ENCODE measurements around the gene NRAP. TPM values are rescaled to one million over a fixed set of nuclear protein-coding genes. Genes with fewer than 3 reads are reported as not detected.

NRAP gene
- polyA plus RNA-seq, 1 of the 3 experiments (the other 2 are of a cell fraction), result not detected

DNA sequence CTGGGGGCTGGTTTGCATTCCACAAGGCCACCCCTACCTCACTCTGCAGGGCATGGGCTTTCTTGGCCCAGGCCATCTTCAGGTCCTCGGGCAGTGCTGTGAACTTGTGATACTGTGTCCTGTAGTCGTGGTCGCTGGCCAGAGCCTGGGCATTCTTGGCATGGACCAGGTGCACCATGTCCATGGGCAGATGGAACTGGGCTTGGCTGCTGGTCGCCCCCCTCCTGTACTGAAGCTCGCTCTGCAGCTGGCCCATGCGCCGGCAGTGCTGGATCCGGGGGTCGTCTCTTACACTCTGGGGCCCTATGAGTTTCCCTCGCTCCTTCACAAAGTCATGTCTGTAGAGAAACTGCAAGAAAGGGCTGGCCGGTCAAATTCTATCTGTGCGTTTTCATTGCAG, 59.3 kb downstream of the NRAP start:
- Histone ChIP-seq H3K9ac (no peak overlapping the region), H3K27me3 (ENCODE audit: insufficient read depth) (no peaks in the 10 kb centered on the region), H3K36me3 (replicated peaks in 1 of 2; ENCODE audit: control insufficient read depth in 1 of 2, insufficient read depth in 2 of 2, low read length in 1 of 2) (no peaks in the 10 kb centered on the region), H2AFZ (ENCODE audit: low read depth) (no peak overlapping the region), H3K27ac (ENCODE audit: low read depth in 2 of 2, low read length in 1 of 2) (no peak overlapping the region), H3K9me2 (no peaks in the 10 kb centered on the region), H3K9me3 (no peaks in the 10 kb centered on the region), H3K4me2 (no peak overlapping the region), H3K4me3 (ENCODE audit: low read depth in 2 of 2, low read length in 1 of 2) (no peak overlapping the region), H3K79me2 (ENCODE audit: insufficient read depth) (no peaks in the 10 kb centered on the region), H4K20me1 (ENCODE audit: insufficient read depth) (no peaks in the 10 kb centered on the region), H3K4me1 (ENCODE audit: control insufficient read depth in 1 of 2, insufficient read depth in 2 of 2, low read depth in 1 of 2, low read length in 1 of 2) (no peaks in the 10 kb centered on the region), H3F3A (replicated peaks; ENCODE audit: insufficient read depth) (no peaks in the 10 kb centered on the region)
- WGBS (ENCODE audit: low lambda C conversion rate), result 77% methylated on average over 9 of the region's 12 CpGs
- CTCF ChIA-PET, result no interaction called here
- POLR2A ChIA-PET, result no interaction called here
- no peak for DNase-seq
- TF ChIP-seq FOXJ3 (CRISPR knock-in tag; IDR thresholded peaks at IDR 0.05), result no peak
- no peak for TF ChIP-seq SIN3A (IDR thresholded peaks at IDR 0.05; ENCODE audit: borderline replicate concordance, low read depth, low read length)
- TF ChIP-seq SMC3 (IDR thresholded peaks at IDR 0.05; ENCODE audit: low read depth, low read length), result no peak
- no peak for TF ChIP-seq NRF1 (IDR thresholded peaks at IDR 0.05; ENCODE audit: low read depth, low read length)

DNA sequence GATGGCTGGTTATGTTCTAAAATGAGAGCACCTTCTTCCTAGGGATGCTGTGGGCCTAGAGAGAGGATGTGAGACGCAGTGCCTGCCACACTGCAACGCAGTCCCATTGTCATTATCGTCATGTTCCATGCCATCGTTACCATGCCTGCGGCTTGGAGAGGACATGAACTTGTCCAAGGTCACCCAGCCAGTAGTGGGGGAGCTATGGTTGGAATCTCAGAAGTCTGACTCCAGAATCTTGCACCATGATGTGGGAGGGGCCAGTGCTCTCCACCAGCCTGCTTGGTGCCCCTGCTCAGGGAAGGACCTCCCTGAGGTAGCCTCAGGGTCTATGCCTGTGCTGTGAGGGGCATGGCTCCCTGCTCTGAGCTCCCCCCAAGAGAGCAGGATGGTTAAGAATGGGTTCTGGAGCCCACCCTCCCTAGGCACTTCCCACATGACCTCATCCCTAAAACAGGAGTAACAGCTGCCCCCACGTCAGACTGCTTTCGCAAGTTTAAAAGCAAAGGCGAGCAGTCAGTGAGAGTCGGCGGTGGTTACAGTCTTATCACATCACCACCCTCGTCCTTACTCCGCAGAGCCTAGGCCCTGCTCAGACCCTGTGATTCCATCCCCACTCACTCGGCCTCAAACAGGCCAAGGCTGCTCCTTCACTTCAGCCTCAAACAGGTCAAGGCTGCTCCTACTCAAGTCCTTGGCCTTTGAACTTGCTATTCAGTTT, 60.6 kb downstream of the NRAP start:
- no peak for DNase-seq
- Histone ChIP-seq H3K9me2 (no peaks in the 10 kb centered on the region), H3K9me3 (no peaks in the 10 kb centered on the region), H3K27ac (ENCODE audit: low read depth in 2 of 2, low read length in 1 of 2) (no peak overlapping the region), H3K4me3 (ENCODE audit: low read depth in 2 of 2, low read length in 1 of 2) (no peak overlapping the region), H3K27me3 (ENCODE audit: insufficient read depth) (no peaks in the 10 kb centered on the region), H3K36me3 (replicated peaks in 1 of 2; ENCODE audit: control insufficient read depth in 1 of 2, insufficient read depth in 2 of 2, low read length in 1 of 2) (no peaks in the 10 kb centered on the region), H3K9ac (no peak overlapping the region), H3K4me1 (ENCODE audit: control insufficient read depth in 1 of 2, insufficient read depth in 2 of 2, low read depth in 1 of 2, low read length in 1 of 2) (no peaks in the 10 kb centered on the region), H3K79me2 (ENCODE audit: insufficient read depth) (no peaks in the 10 kb centered on the region), H3K4me2 (no peak overlapping the region), H2AFZ (ENCODE audit: low read depth) (no peak overlapping the region), H4K20me1 (ENCODE audit: insufficient read depth) (no peaks in the 10 kb centered on the region), H3F3A (replicated peaks; ENCODE audit: insufficient read depth) (no peaks in the 10 kb centered on the region)
- ChIA-PET CTCF (interaction anchor here (0.6 kb wide), 1 partner anchor 13 kb away, joined by 3 read pairs; no protein-coding TSS in a partner anchor), POLR2A (no interaction called here)
- TF ChIP-seq CHD2 (IDR thresholded peaks at IDR 0.05; ENCODE audit: low read length, partially characterized antibody), result no peak
- no peak for TF ChIP-seq FOXM1 (IDR thresholded peaks at IDR 0.05; ENCODE audit: low read depth)
- TF ChIP-seq GATA2 (CRISPR knock-in tag; IDR thresholded peaks at IDR 0.05), result no peak
- no peak for TF ChIP-seq FOSL2 (IDR thresholded peaks at IDR 0.05; ENCODE audit: borderline replicate concordance, low read depth)
- no peak for TF ChIP-seq JUND (IDR thresholded peaks at IDR 0.05)
- no peak for TF ChIP-seq EP300 (IDR thresholded peaks at IDR 0.05; ENCODE audit: borderline replicate concordance in 1 of 2, low read depth in 1 of 2, low read length in 1 of 2)
- no peak for TF ChIP-seq MXI1 (IDR thresholded peaks at IDR 0.05; ENCODE audit: low read depth, low read length)
- TF ChIP-seq TAF1 (IDR thresholded peaks at IDR 0.05; ENCODE audit: borderline replicate concordance, low read depth, low read length), result no peak
- TF ChIP-seq, protein P1, sequence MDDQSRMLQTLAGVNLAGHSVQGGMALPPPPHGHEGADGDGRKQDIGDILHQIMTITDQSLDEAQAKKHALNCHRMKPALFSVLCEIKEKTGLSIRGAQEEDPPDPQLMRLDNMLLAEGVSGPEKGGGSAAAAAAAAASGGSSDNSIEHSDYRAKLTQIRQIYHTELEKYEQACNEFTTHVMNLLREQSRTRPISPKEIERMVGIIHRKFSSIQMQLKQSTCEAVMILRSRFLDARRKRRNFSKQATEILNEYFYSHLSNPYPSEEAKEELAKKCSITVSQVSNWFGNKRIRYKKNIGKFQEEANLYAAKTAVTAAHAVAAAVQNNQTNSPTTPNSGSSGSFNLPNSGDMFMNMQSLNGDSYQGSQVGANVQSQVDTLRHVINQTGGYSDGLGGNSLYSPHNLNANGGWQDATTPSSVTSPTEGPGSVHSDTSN (IDR thresholded peaks at IDR 0.05), result no peak
- no peak for TF ChIP-seq RFX5 (IDR thresholded peaks at IDR 0.05; ENCODE audit: low read length)
- no peak for TF ChIP-seq RXRA (IDR thresholded peaks at IDR 0.05; ENCODE audit: borderline replicate concordance, low read depth)
- TF ChIP-seq, protein P2, sequence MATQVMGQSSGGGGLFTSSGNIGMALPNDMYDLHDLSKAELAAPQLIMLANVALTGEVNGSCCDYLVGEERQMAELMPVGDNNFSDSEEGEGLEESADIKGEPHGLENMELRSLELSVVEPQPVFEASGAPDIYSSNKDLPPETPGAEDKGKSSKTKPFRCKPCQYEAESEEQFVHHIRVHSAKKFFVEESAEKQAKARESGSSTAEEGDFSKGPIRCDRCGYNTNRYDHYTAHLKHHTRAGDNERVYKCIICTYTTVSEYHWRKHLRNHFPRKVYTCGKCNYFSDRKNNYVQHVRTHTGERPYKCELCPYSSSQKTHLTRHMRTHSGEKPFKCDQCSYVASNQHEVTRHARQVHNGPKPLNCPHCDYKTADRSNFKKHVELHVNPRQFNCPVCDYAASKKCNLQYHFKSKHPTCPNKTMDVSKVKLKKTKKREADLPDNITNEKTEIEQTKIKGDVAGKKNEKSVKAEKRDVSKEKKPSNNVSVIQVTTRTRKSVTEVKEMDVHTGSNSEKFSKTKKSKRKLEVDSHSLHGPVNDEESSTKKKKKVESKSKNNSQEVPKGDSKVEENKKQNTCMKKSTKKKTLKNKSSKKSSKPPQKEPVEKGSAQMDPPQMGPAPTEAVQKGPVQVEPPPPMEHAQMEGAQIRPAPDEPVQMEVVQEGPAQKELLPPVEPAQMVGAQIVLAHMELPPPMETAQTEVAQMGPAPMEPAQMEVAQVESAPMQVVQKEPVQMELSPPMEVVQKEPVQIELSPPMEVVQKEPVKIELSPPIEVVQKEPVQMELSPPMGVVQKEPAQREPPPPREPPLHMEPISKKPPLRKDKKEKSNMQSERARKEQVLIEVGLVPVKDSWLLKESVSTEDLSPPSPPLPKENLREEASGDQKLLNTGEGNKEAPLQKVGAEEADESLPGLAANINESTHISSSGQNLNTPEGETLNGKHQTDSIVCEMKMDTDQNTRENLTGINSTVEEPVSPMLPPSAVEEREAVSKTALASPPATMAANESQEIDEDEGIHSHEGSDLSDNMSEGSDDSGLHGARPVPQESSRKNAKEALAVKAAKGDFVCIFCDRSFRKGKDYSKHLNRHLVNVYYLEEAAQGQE (IDR thresholded peaks at IDR 0.05; ENCODE audit: low read depth, low read length), result no peak
- TF ChIP-seq RAD21 (IDR thresholded peaks at IDR 0.05; ENCODE audit: low read length), result no peak
- no peak for TF ChIP-seq FOXJ3 (CRISPR knock-in tag; IDR thresholded peaks at IDR 0.05)
- TF ChIP-seq, protein P3, sequence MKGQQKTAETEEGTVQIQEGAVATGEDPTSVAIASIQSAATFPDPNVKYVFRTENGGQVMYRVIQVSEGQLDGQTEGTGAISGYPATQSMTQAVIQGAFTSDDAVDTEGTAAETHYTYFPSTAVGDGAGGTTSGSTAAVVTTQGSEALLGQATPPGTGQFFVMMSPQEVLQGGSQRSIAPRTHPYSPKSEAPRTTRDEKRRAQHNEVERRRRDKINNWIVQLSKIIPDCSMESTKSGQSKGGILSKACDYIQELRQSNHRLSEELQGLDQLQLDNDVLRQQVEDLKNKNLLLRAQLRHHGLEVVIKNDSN (IDR thresholded peaks at IDR 0.05; ENCODE audit: borderline replicate concordance, low read depth), result no peak
- no peak for TF ChIP-seq ELF1 (IDR thresholded peaks at IDR 0.05)
- TF ChIP-seq, protein P4, sequence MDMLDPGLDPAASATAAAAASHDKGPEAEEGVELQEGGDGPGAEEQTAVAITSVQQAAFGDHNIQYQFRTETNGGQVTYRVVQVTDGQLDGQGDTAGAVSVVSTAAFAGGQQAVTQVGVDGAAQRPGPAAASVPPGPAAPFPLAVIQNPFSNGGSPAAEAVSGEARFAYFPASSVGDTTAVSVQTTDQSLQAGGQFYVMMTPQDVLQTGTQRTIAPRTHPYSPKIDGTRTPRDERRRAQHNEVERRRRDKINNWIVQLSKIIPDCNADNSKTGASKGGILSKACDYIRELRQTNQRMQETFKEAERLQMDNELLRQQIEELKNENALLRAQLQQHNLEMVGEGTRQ (IDR thresholded peaks at IDR 0.05; ENCODE audit: borderline replicate concordance, low read depth, low read length), result no peak
- TF ChIP-seq YY1 (IDR thresholded peaks at IDR 0.05; ENCODE audit: low read depth), result no peak
- 72% methylated on average over 12 of the region's 13 CpGs for WGBS (ENCODE audit: low lambda C conversion rate)
